GM12878 (cell line): ENCODE results near the gene CEP120.
"Not testable (repeated sequence)": the region's sequence is repeated elsewhere in the genome, so short reads cannot be mapped to it uniquely, and the experiment has no call there.

Experiments used
- STAT3 ChIP-seq: IDR thresholded peaks from 2 replicates; pipeline ENCODE4 v1.6.1; 2011; ENCODE audit warnings: low read depth, low read length, improper control_type of control experiment
- SUPT20H ChIP-seq: IDR thresholded peaks from 2 replicates; pipeline ENCODE4 v1.6.1; 2011; ENCODE audit warnings: low read depth, mild to moderate bottlenecking, low read length, moderate library complexity, borderline replicate concordance; ENCODE audit not compliant: control insufficient read depth

DNA sequence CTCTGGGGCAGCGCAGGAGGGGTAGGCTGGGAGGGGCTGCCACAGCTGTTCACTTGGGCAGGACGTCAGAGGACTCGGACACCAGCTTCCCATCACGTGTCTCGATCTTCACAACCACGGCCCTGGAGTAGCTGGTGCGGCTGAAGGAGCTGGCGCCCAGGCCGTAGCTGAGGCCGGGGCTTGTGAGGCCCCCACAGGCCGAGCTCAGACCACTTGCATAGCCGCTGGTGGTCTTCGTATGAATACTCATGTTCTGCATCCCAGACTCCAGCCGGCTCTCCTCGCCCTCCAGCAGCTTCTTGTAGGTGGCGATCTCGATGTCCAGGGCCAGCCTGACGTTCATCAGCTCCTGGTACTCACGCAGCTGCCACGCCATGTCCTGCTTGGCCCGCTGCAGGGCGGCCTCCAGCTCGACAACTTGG is 22.3 kb downstream of the CEP120 start:
- TF ChIP-seq SUPT20H, STAT3: not testable (repeated sequence)
